Jurkat, Clone E6-1 (cell line): ENCODE measurements around the gene ATP5MK.
"Not testable (repeated sequence)": the region's sequence is repeated elsewhere in the genome, so short reads cannot be mapped to it uniquely, and the experiment has no call there.

ENCODE experiments used
- DNase-seq: peaks from one replicate; pipeline ENCODE4 v3.0.0-alpha.2; 2011; ENCODE audit warnings: low read depth, low spot score
- H3K4me3 ChIP-seq: 2 replicates; pipeline ENCODE4 v1.5.1; 2011; ENCODE audit warnings: mild to moderate bottlenecking, low read length, control low read depth, moderate library complexity

Gene ATP5MK

GRCh38 chr10:103415581-103415980 lies 19.3 kb upstream of the ATP5MK start:
- no peak overlapping the region for H3K4me3 ChIP-seq
- DNase-seq, result no peak

- no peak overlapping the region for H3K4me3 ChIP-seq
- no peak for DNase-seq
Observed at GRCh38 chr10:103413564-103413963, 17.3 kb upstream of the ATP5MK start.

GRCh38 chr10:103397191-103397825 lies 1.0 kb upstream of the ATP5MK start:
- no peak for DNase-seq
- peak overlapping the region; percentile 97 for H3K4me3 ChIP-seq

- no peak for DNase-seq
- peak overlapping the region; percentile 97 for H3K4me3 ChIP-seq
Observed at GRCh38 chr10:103396789-103397087, 463 bp upstream of the ATP5MK start.

GRCh38 chr10:103395754-103396066 lies 565 bp downstream of the ATP5MK start:
- no peak for DNase-seq
- peak overlapping the region; percentile 97 for H3K4me3 ChIP-seq

- DNase-seq, result no peak
- no peak overlapping the region for H3K4me3 ChIP-seq
Observed at GRCh38 chr10:103394180-103394579, 2.1 kb downstream of the ATP5MK start.

GRCh38 chr10:103382769-103383168 lies 13.5 kb downstream of the ATP5MK start:
- DNase-seq, result no peak
- H3K4me3 ChIP-seq, result no peak overlapping the region

- H3K4me3 ChIP-seq, result no peak overlapping the region
- DNase-seq, result no peak
Observed at GRCh38 chr10:103374263-103374662, 22.0 kb downstream of the ATP5MK start.

- no peak overlapping the region for H3K4me3 ChIP-seq
- peak; percentile 53 for DNase-seq
Observed at GRCh38 chr10:103373544-103373943, 22.7 kb downstream of the ATP5MK start.

GRCh38 chr10:103367782-103368518 lies 28.3 kb downstream of the ATP5MK start, which contains the start of gene TAF5:
TSS of gene TAF5 (plus strand) at chr10:103367976. CDS start at chr10:103367990, 14 bp downstream.
- DNase-seq, result peak; percentile 97

GRCh38 chr10:103367379-103367781 lies 28.9 kb downstream of the ATP5MK start:
- no peak for DNase-seq
- H3K4me3 ChIP-seq, result peak overlapping the region; percentile 70

More at GRCh38 chr10:103367782-103368518, 28.3 kb downstream of the ATP5MK start, which contains the start of gene TAF5:
- peak within 1 kb of the TSS; percentile 70 for H3K4me3 ChIP-seq

GRCh38 chr10:103360791-103361190 lies 35.5 kb downstream of the ATP5MK start:
- not testable (repeated sequence) for H3K4me3 ChIP-seq, DNase-seq

- H3K4me3 ChIP-seq, DNase-seq: not testable (repeated sequence)
Observed at GRCh38 chr10:103359493-103359892, 36.8 kb downstream of the ATP5MK start.

- H3K4me3 ChIP-seq, result no peak overlapping the region
- DNase-seq, result no peak
Observed at GRCh38 chr10:103355906-103356599, 40.2 kb downstream of the ATP5MK start.

GRCh38 chr10:103354567-103354966 lies 41.7 kb downstream of the ATP5MK start:
- DNase-seq, H3K4me3 ChIP-seq: not testable (repeated sequence)

GRCh38 chr10:103353281-103353680 lies 43.0 kb downstream of the ATP5MK start:
- no peak for DNase-seq
- no peak overlapping the region for H3K4me3 ChIP-seq

- H3K4me3 ChIP-seq, result peak within 1 kb of the TSS; percentile 75
- peak; percentile 41 for DNase-seq
Observed at GRCh38 chr10:103350517-103351260, 45.6 kb downstream of the ATP5MK start, which contains the start of gene PCGF6. TSS of gene PCGF6 (minus strand) at chr10:103351140. CDS start at chr10:103351066, 74 bp downstream.

- peak overlapping the region; percentile 75 for H3K4me3 ChIP-seq
- no peak for DNase-seq
Observed at GRCh38 chr10:103350175-103350516, 46.1 kb downstream of the ATP5MK start.
